Measurements from ENCODE around the gene SFSWAP.

SFSWAP gene

GRCh38 chr12:131694116-131694838, 16.6 kb upstream of the SFSWAP start:
- Histone ChIP-seq H3K9me3 (ENCODE audit: control insufficient read depth, low read length) (no peaks in the 10 kb centered on the region), H3K27ac (no peak overlapping the region), H3K4me1 (no peaks in the 10 kb centered on the region), H3K9ac (no peak overlapping the region), H3K79me2 (no peaks in the 10 kb centered on the region), H3K36me3 (ENCODE audit: control insufficient read depth, insufficient read depth, low read length) (no peaks in the 10 kb centered on the region), H3K4me2 (ENCODE audit: low read length) (no peak overlapping the region), H2AFZ (no peak overlapping the region), H3K27me3 (ENCODE audit: control insufficient read depth, insufficient read depth, low read length) (peaks cover under 1% of the 10 kb centered on the region), H3K4me3 (ENCODE audit: low read depth, low read length) (no peak overlapping the region)
- TF ChIP-seq, protein P1, sequence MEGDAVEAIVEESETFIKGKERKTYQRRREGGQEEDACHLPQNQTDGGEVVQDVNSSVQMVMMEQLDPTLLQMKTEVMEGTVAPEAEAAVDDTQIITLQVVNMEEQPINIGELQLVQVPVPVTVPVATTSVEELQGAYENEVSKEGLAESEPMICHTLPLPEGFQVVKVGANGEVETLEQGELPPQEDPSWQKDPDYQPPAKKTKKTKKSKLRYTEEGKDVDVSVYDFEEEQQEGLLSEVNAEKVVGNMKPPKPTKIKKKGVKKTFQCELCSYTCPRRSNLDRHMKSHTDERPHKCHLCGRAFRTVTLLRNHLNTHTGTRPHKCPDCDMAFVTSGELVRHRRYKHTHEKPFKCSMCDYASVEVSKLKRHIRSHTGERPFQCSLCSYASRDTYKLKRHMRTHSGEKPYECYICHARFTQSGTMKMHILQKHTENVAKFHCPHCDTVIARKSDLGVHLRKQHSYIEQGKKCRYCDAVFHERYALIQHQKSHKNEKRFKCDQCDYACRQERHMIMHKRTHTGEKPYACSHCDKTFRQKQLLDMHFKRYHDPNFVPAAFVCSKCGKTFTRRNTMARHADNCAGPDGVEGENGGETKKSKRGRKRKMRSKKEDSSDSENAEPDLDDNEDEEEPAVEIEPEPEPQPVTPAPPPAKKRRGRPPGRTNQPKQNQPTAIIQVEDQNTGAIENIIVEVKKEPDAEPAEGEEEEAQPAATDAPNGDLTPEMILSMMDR (IDR thresholded peaks at IDR 0.05) = no peak

DNA sequence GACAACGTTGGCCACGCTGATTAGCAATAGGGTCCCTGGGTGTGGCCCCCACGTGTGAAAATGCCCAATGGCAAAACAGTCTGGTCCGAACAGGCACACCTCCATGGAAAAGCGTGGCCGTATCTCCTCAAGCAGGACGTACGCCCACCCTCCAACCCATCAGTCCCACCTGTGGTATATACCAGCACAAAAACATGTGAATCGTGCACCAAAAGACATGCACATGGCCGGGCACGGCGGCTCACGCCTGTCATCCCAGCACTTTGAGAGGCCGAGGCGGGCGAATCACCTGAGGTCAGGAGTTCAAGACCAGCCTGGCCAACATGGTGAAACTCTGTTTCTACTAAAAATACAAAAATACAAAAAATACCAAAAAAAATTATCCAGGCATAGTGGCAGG, 14.9 kb upstream of the SFSWAP start:
- no peak overlapping the region for H3K27ac ChIP-seq
- TF ChIP-seq, protein P1 (IDR thresholded peaks at IDR 0.05) = no peak
- H3K4me2 ChIP-seq (ENCODE audit: low read length) = no peak overlapping the region
- no peaks in the 10 kb centered on the region for H3K4me1 ChIP-seq
- no peak overlapping the region for H3K4me3 ChIP-seq (ENCODE audit: low read depth, low read length)
- H3K79me2 ChIP-seq = no peaks in the 10 kb centered on the region
- H3K9me3 ChIP-seq (ENCODE audit: control insufficient read depth, low read length) = no peaks in the 10 kb centered on the region
- no peaks in the 10 kb centered on the region for H3K27me3 ChIP-seq (ENCODE audit: control insufficient read depth, insufficient read depth, low read length)
- no peak overlapping the region for H3K9ac ChIP-seq
- no peak overlapping the region for H2AFZ ChIP-seq
- no peaks in the 10 kb centered on the region for H3K36me3 ChIP-seq (ENCODE audit: control insufficient read depth, insufficient read depth, low read length)

- TF ChIP-seq, protein P1 (IDR thresholded peaks at IDR 0.05) = no peak
- no peaks in the 10 kb centered on the region for H3K36me3 ChIP-seq (ENCODE audit: control insufficient read depth, insufficient read depth, low read length)
These were observed 12.6 kb upstream of the SFSWAP start for GRCh38 chr12:131698286-131698685.

GRCh38 chr12:131699434-131699833, 11.5 kb upstream of the SFSWAP start:
- no peaks in the 10 kb centered on the region for H3K36me3 ChIP-seq (ENCODE audit: control insufficient read depth, insufficient read depth, low read length)
- no peaks in the 10 kb centered on the region for H3K9me3 ChIP-seq (ENCODE audit: control insufficient read depth, low read length)
- H3K27ac ChIP-seq = no peak overlapping the region
- H3K4me2 ChIP-seq (ENCODE audit: low read length) = no peak overlapping the region
- no peaks in the 10 kb centered on the region for H3K4me1 ChIP-seq
- H3K9ac ChIP-seq = no peak overlapping the region
- no peak overlapping the region for H2AFZ ChIP-seq
- TF ChIP-seq, protein P1 (IDR thresholded peaks at IDR 0.05) = no peak
- H3K4me3 ChIP-seq (ENCODE audit: low read depth, low read length) = no peak overlapping the region
- H3K27me3 ChIP-seq (ENCODE audit: control insufficient read depth, insufficient read depth, low read length) = no peaks in the 10 kb centered on the region
- no peaks in the 10 kb centered on the region for H3K79me2 ChIP-seq

More at GRCh38 chr12:131698286-131698685, 12.6 kb upstream of the SFSWAP start:
- no peak overlapping the region for H3K4me2 ChIP-seq (ENCODE audit: low read length)
- H3K27ac ChIP-seq = no peak overlapping the region
- no peak overlapping the region for H3K4me3 ChIP-seq (ENCODE audit: low read depth, low read length)
- no peaks in the 10 kb centered on the region for H3K9me3 ChIP-seq (ENCODE audit: control insufficient read depth, low read length)
- no peak overlapping the region for H3K9ac ChIP-seq
- H2AFZ ChIP-seq = no peak overlapping the region
- H3K4me1 ChIP-seq = no peaks in the 10 kb centered on the region
- H3K27me3 ChIP-seq (ENCODE audit: control insufficient read depth, insufficient read depth, low read length) = no peaks in the 10 kb centered on the region
- H3K79me2 ChIP-seq = no peaks in the 10 kb centered on the region

DNA sequence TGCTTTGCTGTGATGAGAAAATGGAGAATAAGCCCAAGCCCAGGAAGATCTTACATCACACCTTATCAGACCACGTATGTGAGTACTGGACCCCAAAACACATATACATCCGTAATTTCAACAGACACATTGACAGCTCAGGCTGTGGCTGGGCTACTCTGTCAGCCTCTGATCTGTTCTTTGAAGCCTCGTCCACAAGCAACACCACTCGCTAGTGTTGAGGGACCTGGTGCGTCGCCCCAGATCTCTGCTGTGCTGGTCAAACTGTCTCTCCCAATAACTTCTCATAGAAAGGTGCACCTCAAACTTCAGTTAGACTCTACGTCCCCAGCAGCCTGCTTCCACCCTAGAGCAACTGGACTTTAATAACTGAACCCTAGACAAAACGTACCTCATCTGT, 10.6 kb upstream of the SFSWAP start:
- Histone ChIP-seq H3K4me3 (ENCODE audit: low read depth, low read length) (no peak overlapping the region), H3K27me3 (ENCODE audit: control insufficient read depth, insufficient read depth, low read length) (no peaks in the 10 kb centered on the region), H3K9me3 (ENCODE audit: control insufficient read depth, low read length) (no peaks in the 10 kb centered on the region), H3K4me2 (ENCODE audit: low read length) (no peak overlapping the region), H3K36me3 (ENCODE audit: control insufficient read depth, insufficient read depth, low read length) (no peaks in the 10 kb centered on the region), H3K27ac (no peak overlapping the region), H2AFZ (no peak overlapping the region), H3K4me1 (no peaks in the 10 kb centered on the region), H3K79me2 (no peaks in the 10 kb centered on the region), H3K9ac (no peak overlapping the region)
- TF ChIP-seq, protein P1 (IDR thresholded peaks at IDR 0.05) = no peak
